GM23338 (cell line): ENCODE data around the gene PIPOX. TPM values are rescaled to one million over a fixed set of nuclear protein-coding genes. Genes with fewer than 3 reads are reported as not detected.

ENCODE experiments used
- ATAC-seq: fragments of 200-7000 bp; cut with Tn5 transposase; 3 replicates; pipeline ENCODE4 v1.9.1; 2020
- DNase-seq: peaks from one replicate; pipeline ENCODE4 v3.0.0-alpha.2; 2015; ENCODE audit warnings: low spot score
- H2AFZ ChIP-seq: fragments of 200-600 bp; sonication (generic); 2 replicates; pipeline ENCODE4 v1.8.0; 2016; ENCODE audit warnings: antibody characterized with exemption, mild to moderate bottlenecking, moderate library complexity
- H3F3A ChIP-seq: fragments of 200-600 bp; sonication (generic); replicated peaks from 2 replicates; pipeline ENCODE4 v1.8.0; 2017; ENCODE audit warnings: antibody characterized with exemption, mixed run types, low read depth
- H3K27ac ChIP-seq: fragments of 200-600 bp; sonication (generic); 2 replicates; pipeline ENCODE4 v1.6.1; 2016; ENCODE audit warnings: low read depth
- H3K27me3 ChIP-seq: fragments of 200-600 bp; sonication (generic); 2 replicates; pipeline ENCODE4 v1.8.0; 2016; ENCODE audit warnings: mild to moderate bottlenecking, mixed run types, moderate library complexity; ENCODE audit not compliant: insufficient read depth
- H3K36me3 ChIP-seq: fragments of 200-600 bp; sonication (generic); 2 replicates; pipeline ENCODE4 v1.8.0; 2016; ENCODE audit warnings: mild to moderate bottlenecking; ENCODE audit not compliant: insufficient read depth
- H3K4me1 ChIP-seq: fragments of 200-600 bp; sonication (generic); 2 replicates; pipeline ENCODE4 v1.8.0; 2016; ENCODE audit warnings: mild to moderate bottlenecking, moderate library complexity; ENCODE audit not compliant: insufficient read depth
- H3K4me2 ChIP-seq: fragments of 200-600 bp; sonication (generic); 2 replicates; pipeline ENCODE4 v1.7.1; 2017; ENCODE audit warnings: mixed run types
- H3K4me3 ChIP-seq: fragments of 200-600 bp; sonication (generic); 2 replicates; pipeline ENCODE4 v1.6.1; 2016; ENCODE audit warnings: mixed run types
- H3K79me2 ChIP-seq: fragments of 200-600 bp; sonication (generic); replicated peaks from 2 replicates; pipeline ENCODE4 v1.8.0; 2017; ENCODE audit warnings: mild to moderate bottlenecking; ENCODE audit not compliant: insufficient read depth
- H3K9me2 ChIP-seq: fragments of 200-600 bp; sonication (generic); 2 replicates; pipeline ENCODE4 v1.8.0; 2017; ENCODE audit not compliant: insufficient read depth
- H4K20me1 ChIP-seq: fragments of 200-600 bp; sonication (generic); replicated peaks from 2 replicates; pipeline ENCODE4 v1.8.0; 2017; ENCODE audit warnings: mild to moderate bottlenecking; ENCODE audit not compliant: insufficient read depth
- H3K27ac Mint-ChIP-seq: 2 replicates; pipeline ENCODE4 v1.8.0; 2020; ENCODE audit warnings: inconsistent platforms, mild to moderate bottlenecking, moderate library complexity, mixed read lengths
- H3K27me3 Mint-ChIP-seq: 3 replicates; pipeline ENCODE4 v1.8.0; 2022; ENCODE audit warnings: low read depth, mild to moderate bottlenecking, moderate library complexity, mixed read lengths, inconsistent platforms; ENCODE audit not compliant: insufficient read depth, poor library complexity
- H3K36me3 Mint-ChIP-seq: 3 replicates; pipeline ENCODE4 v1.8.0; 2021; ENCODE audit warnings: low read depth, mild to moderate bottlenecking, inconsistent platforms, moderate library complexity, mixed read lengths
- H3K4me1 Mint-ChIP-seq: 3 replicates; pipeline ENCODE4 v1.8.0; 2020; ENCODE audit warnings: mild to moderate bottlenecking, inconsistent platforms, mixed read lengths
- H3K4me3 Mint-ChIP-seq: 3 replicates; pipeline ENCODE4 v1.8.0; 2021; ENCODE audit warnings: moderate library complexity, mild to moderate bottlenecking, inconsistent platforms, mixed read lengths
- H3K9me3 Mint-ChIP-seq: 3 replicates; pipeline ENCODE4 v1.8.0; 2020; ENCODE audit warnings: moderate library complexity, mild to moderate bottlenecking, inconsistent platforms, mixed read lengths
- CREB1 ChIP-seq: fragments of 250-450 bp; sonication (Bioruptor Pico); IDR thresholded peaks from 2 replicates; pipeline ENCODE4 v1.5.0; 2020; ENCODE audit warnings: low read depth, mild to moderate bottlenecking, moderate library complexity
- EZH2 ChIP-seq: fragments of 200-600 bp; sonication (generic); IDR thresholded peaks from one replicate; pipeline ENCODE4 v1.8.0; 2017; ENCODE audit warnings: antibody characterized with exemption, mild to moderate bottlenecking, low read depth; ENCODE audit not compliant: unreplicated experiment
- EZH2phosphoT487 ChIP-seq: fragments of 200-600 bp; sonication (generic); IDR thresholded peaks from one replicate; pipeline ENCODE4 v1.8.1; 2018; ENCODE audit warnings: antibody characterized with exemption; ENCODE audit not compliant: unreplicated experiment
- NANOG ChIP-seq: IDR thresholded peaks from 2 replicates; pipeline ENCODE4 v1.6.1; 2016; ENCODE audit warnings: antibody characterized with exemption, borderline replicate concordance
- POLR2AphosphoS5 ChIP-seq: IDR thresholded peaks from 2 replicates; pipeline ENCODE4 v1.6.1; 2016; ENCODE audit warnings: antibody characterized with exemption, low read depth
- REST ChIP-seq: IDR thresholded peaks from one replicate; pipeline ENCODE4 v1.6.1; 2018; ENCODE audit warnings: antibody characterized with exemption; ENCODE audit not compliant: unreplicated experiment
- STAT1 ChIP-seq: IDR thresholded peaks from one replicate; pipeline ENCODE4 v1.6.1; 2016; ENCODE audit warnings: antibody characterized with exemption; ENCODE audit not compliant: unreplicated experiment
- ZNF114 ChIP-seq: fragments of 250-450 bp; sonication (Bioruptor Pico); IDR thresholded peaks from 2 replicates; pipeline ENCODE4 v1.5.0; 2020; ENCODE audit warnings: mild to moderate bottlenecking, moderate library complexity
- ZNF331 ChIP-seq: fragments of 250-450 bp; sonication (Bioruptor Pico); IDR thresholded peaks from 2 replicates; pipeline ENCODE4 v1.5.0; 2020; ENCODE audit warnings: low read depth, mild to moderate bottlenecking, moderate library complexity
- long read RNA-seq: library from polyadenylated mRNA; unstranded; transcript quantifications from one replicate; pipeline ENCODE4 v2.0.0, GENCODE V29; 2020; ENCODE audit not compliant: unreplicated experiment
- polyA plus RNA-seq: library from polyadenylated mRNA; unstranded; fragments of >200 nt; fragmentation: Nextera tagmentation; extraction: Ambion mirVana; gene quantifications from 2 replicates; pipeline ENCODE4 v1.2.1, GENCODE V29; 2016
- total RNA-seq: library from RNA; depleted of rRNA; stranded (reverse); fragments of >200 nt; shearing (Covaris generic); gene quantifications from 2 replicates; pipeline ENCODE4 v1.2.3, GENCODE V29; 2014; rRNA removed
- TF ChIP-seq, protein P1 (sequence below): fragments of 250-450 bp; sonication (Bioruptor Pico); IDR thresholded peaks from 2 replicates; pipeline ENCODE4 v1.5.0; 2020; ENCODE audit warnings: mild to moderate bottlenecking, moderate library complexity
- TF ChIP-seq, protein P2 (sequence below): IDR thresholded peaks from 2 replicates; pipeline ENCODE4 v1.6.1; 2016; ENCODE audit warnings: antibody characterized with exemption
- TF ChIP-seq, protein P3 (sequence below), 2 experiments: fragments of 200-600 bp in 1 of 2; sonication (generic) in 1 of 2; conservative IDR thresholded peaks; 2 replicates each; pipeline versions ENCODE4 v1.5.1 to v1.6.1; 2016 to 2017; ENCODE audit warnings: antibody characterized with exemption in 2 of 2, low read depth in 2 of 2, mild to moderate bottlenecking in 2 of 2, moderate library complexity in 1 of 2

The PIPOX gene
- total RNA-seq (34.6 and 42.8 TPM in 2 replicates), polyA plus RNA-seq (22.2 and 22.6 TPM in 2 replicates)
- long read RNA-seq, transcript PIPOX-201 (8 exons, 2,414 nt) = major isoform, 18 of 24 reads
- long read RNA-seq, partial matches to known transcripts = 3 of 24 reads
- long read RNA-seq, other reads (novel, unspliced or antisense) = 3 of 24 reads

DNA sequence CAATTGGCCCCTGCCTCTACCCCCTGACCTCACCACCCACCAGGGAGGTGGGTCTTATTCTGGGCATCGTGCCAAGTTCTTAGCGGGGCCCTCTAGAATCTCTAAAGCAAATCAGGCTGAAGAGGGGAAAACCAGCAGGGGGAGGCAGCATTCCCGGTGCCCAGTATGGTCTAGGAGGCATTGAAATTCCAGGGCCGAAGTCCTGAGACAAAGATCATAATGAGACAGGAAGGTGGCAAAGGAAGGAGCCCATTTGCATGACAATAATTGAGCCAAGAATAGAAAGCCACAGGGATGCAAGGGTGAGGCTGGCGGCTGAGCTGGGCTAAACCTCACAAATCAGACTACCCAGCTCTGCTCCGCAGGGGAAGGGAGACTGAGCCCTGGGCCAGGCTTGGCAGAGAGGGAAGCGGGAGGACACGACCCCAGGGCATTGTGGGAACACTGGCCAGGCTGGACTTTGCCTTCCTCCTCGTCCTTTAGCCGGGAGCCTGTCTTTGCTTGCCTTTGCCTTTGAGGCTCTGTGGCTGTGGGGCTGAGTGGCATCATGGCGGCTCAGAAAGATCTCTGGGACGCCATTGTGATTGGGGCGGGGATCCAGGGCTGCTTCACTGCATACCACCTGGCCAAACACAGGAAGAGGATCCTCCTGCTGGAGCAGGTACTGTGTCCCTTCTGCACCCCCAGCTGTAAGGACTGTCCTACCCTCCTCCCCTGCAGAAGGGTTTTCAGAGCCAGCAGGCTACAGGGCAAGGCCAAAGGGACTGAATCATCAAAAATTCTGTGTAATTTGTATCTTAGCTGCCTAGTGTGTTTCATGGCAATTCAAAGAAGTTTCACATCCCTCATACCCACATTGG lies at the start of gene PIPOX:
Gene PIPOX (plus strand): TSS at position 463 of the 860 bp plus-strand sequence. CDS start 85 bp downstream, at position 548.
- Histone ChIP-seq H3K79me2 (0 out of 2 replicates have a peak, but pooled peaks cover 8% of the 10 kb centered on the region), H3K36me3 (no peaks in the 10 kb centered on the region), H3F3A (peaks cover 19% of the 10 kb centered on the region), H3K4me3 (peak within 1 kb of the TSS; percentile 15), H2AFZ (no peak within 1 kb of the TSS), H3K4me1 (peaks cover 55% of the 10 kb centered on the region), H3K27ac (peak within 1 kb of the TSS; percentile 96), H4K20me1 (no peaks in the 10 kb centered on the region), H3K27me3 (no peaks in the 10 kb centered on the region), H3K4me2 (peak within 1 kb of the TSS; percentile 61), H3K9me2 (peaks cover 15% of the 10 kb centered on the region; the same call in 1 of the 2 replicates)
- Mint-ChIP-seq H3K4me3 (peak within 1 kb of the TSS; percentile 61), H3K4me1 (peaks cover 48% of the 10 kb centered on the region), H3K27me3 (peaks cover 13% of the 10 kb centered on the region), H3K36me3 (peaks cover 30% of the 10 kb centered on the region; the same call in 2 of the 3 replicates), H3K27ac (peak within 1 kb of the TSS; percentile 91), H3K9me3 (no peaks in the 10 kb centered on the region; the same call in 2 of the 3 replicates)
- DNase-seq (peak; percentile 98), ATAC-seq (peak; percentile 87)
- no peak for TF ChIP-seq REST
- TF ChIP-seq, protein P1, sequence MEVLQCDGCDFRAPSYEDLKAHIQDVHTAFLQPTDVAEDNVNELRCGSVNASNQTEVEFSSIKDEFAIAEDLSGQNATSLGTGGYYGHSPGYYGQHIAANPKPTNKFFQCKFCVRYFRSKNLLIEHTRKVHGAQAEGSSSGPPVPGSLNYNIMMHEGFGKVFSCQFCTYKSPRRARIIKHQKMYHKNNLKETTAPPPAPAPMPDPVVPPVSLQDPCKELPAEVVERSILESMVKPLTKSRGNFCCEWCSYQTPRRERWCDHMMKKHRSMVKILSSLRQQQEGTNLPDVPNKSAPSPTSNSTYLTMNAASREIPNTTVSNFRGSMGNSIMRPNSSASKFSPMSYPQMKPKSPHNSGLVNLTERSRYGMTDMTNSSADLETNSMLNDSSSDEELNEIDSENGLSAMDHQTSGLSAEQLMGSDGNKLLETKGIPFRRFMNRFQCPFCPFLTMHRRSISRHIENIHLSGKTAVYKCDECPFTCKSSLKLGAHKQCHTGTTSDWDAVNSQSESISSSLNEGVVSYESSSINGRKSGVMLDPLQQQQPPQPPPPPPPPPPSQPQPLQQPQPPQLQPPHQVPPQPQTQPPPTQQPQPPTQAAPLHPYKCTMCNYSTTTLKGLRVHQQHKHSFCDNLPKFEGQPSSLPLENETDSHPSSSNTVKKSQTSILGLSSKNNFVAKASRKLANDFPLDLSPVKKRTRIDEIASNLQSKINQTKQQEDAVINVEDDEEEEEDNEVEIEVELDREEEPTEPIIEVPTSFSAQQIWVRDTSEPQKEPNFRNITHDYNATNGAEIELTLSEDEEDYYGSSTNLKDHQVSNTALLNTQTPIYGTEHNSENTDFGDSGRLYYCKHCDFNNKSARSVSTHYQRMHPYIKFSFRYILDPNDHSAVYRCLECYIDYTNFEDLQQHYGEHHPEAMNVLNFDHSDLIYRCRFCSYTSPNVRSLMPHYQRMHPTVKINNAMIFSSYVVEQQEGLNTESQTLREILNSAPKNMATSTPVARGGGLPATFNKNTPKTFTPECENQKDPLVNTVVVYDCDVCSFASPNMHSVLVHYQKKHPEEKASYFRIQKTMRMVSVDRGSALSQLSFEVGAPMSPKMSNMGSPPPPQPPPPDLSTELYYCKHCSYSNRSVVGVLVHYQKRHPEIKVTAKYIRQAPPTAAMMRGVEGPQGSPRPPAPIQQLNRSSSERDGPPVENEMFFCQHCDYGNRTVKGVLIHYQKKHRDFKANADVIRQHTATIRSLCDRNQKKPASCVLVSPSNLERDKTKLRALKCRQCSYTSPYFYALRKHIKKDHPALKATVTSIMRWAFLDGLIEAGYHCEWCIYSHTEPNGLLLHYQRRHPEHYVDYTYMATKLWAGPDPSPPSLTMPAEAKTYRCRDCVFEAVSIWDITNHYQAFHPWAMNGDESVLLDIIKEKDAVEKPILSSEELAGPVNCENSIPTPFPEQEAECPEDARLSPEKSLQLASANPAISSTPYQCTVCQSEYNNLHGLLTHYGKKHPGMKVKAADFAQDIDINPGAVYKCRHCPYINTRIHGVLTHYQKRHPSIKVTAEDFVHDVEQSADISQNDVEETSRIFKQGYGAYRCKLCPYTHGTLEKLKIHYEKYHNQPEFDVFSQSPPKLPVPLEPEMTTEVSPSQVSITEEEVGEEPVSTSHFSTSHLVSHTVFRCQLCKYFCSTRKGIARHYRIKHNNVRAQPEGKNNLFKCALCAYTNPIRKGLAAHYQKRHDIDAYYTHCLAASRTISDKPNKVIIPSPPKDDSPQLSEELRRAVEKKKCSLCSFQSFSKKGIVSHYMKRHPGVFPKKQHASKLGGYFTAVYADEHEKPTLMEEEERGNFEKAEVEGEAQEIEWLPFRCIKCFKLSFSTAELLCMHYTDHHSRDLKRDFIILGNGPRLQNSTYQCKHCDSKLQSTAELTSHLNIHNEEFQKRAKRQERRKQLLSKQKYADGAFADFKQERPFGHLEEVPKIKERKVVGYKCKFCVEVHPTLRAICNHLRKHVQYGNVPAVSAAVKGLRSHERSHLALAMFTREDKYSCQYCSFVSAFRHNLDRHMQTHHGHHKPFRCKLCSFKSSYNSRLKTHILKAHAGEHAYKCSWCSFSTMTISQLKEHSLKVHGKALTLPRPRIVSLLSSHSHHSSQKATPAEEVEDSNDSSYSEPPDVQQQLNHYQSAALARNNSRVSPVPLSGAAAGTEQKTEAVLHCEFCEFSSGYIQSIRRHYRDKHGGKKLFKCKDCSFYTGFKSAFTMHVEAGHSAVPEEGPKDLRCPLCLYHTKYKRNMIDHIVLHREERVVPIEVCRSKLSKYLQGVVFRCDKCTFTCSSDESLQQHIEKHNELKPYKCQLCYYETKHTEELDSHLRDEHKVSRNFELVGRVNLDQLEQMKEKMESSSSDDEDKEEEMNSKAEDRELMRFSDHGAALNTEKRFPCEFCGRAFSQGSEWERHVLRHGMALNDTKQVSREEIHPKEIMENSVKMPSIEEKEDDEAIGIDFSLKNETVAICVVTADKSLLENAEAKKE (CRISPR knock-in tag) = 0 out of 2 replicates have a peak, but pooled peaks have one; percentile 61
- TF ChIP-seq CREB1 = no peak
- TF ChIP-seq ZNF331 (CRISPR knock-in tag) = no peak
- TF ChIP-seq, protein P2, sequence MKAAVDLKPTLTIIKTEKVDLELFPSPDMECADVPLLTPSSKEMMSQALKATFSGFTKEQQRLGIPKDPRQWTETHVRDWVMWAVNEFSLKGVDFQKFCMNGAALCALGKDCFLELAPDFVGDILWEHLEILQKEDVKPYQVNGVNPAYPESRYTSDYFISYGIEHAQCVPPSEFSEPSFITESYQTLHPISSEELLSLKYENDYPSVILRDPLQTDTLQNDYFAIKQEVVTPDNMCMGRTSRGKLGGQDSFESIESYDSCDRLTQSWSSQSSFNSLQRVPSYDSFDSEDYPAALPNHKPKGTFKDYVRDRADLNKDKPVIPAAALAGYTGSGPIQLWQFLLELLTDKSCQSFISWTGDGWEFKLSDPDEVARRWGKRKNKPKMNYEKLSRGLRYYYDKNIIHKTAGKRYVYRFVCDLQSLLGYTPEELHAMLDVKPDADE = peak; percentile 76; the same call in 1 of the 2 replicates
- no peak for TF ChIP-seq EZH2phosphoT487
- TF ChIP-seq ZNF114 = no peak
- TF ChIP-seq, protein P3, sequence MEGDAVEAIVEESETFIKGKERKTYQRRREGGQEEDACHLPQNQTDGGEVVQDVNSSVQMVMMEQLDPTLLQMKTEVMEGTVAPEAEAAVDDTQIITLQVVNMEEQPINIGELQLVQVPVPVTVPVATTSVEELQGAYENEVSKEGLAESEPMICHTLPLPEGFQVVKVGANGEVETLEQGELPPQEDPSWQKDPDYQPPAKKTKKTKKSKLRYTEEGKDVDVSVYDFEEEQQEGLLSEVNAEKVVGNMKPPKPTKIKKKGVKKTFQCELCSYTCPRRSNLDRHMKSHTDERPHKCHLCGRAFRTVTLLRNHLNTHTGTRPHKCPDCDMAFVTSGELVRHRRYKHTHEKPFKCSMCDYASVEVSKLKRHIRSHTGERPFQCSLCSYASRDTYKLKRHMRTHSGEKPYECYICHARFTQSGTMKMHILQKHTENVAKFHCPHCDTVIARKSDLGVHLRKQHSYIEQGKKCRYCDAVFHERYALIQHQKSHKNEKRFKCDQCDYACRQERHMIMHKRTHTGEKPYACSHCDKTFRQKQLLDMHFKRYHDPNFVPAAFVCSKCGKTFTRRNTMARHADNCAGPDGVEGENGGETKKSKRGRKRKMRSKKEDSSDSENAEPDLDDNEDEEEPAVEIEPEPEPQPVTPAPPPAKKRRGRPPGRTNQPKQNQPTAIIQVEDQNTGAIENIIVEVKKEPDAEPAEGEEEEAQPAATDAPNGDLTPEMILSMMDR (conservative IDR thresholded peaks at IDR 0.05; ENCODE audit: low read depth in 2 of 2) = peak; percentile 64 to 69
- TF ChIP-seq POLR2AphosphoS5 = peak; percentile 71
- peak; percentile 64; the same call in 1 of the 2 replicates for TF ChIP-seq NANOG
- no peak for TF ChIP-seq EZH2
- TF ChIP-seq STAT1 = no peak
